ENCODE data around the gene ITM2C. TPM values are rescaled to one million over a fixed set of nuclear protein-coding genes. Genes with fewer than 3 reads are reported as not detected.

ITM2C gene
- total and polyA plus RNA-seq, 2 donors (not counting 1 experiment from before 2014, with no cell fraction given): 36.9 to 62.8 TPM

- H3K27me3 ChIP-seq (replicated peaks in 1 of 4; ENCODE audit: control extremely low read depth in 1 of 4, control insufficient read depth in 3 of 4, insufficient read depth in 4 of 4, low read length in 3 of 4): no peaks in the 10 kb centered on the region
- ATAC-seq (ENCODE audit: low read depth) (no peak), DNase-seq (no peak)
- H3K27ac ChIP-seq (ENCODE audit: low read length in 2 of 2): no peak overlapping the region
- no peak overlapping the region for H3K27ac Mint-ChIP-seq
- no peaks in the 10 kb centered on the region for H3K79me2 ChIP-seq (ENCODE audit: control insufficient read depth, insufficient read depth, low read length)
- H3K9me3 Mint-ChIP-seq (ENCODE audit: insufficient read depth): no peaks in the 10 kb centered on the region
- ChIA-PET CTCF (interaction anchor here (0.6 to 0.9 kb wide), 2 partner anchors 9 to 32 kb away, joined by 3 to 4 read pairs; no protein-coding TSS in a partner anchor), POLR2A (no interaction called here)
- H3K4me2 ChIP-seq (replicated peaks; ENCODE audit: low read depth, low read length, poor library complexity, severe bottlenecking): no peak overlapping the region
- H3K4me1 Mint-ChIP-seq: peaks cover 31% of the 10 kb centered on the region
- H3K4me3 ChIP-seq (ENCODE audit: control extremely low read depth in 1 of 5, extremely low read depth in 1 of 5, insufficient read depth in 1 of 5, low read depth in 2 of 5, low read length in 4 of 5): no peak overlapping the region
- intact Hi-C loops (cut with micrococcal nuclease): no loop called here
- H3K27me3 Mint-ChIP-seq: no peaks in the 10 kb centered on the region
- no peak overlapping the region for H2AFZ ChIP-seq (ENCODE audit: insufficient read depth, low read depth, low read length, poor library complexity, severe bottlenecking)
- H4K20me1 ChIP-seq (ENCODE audit: control insufficient read depth, insufficient read depth, low read length, poor library complexity, severe bottlenecking): no peaks in the 10 kb centered on the region
- H3K9me3 ChIP-seq (ENCODE audit: control extremely low read depth in 1 of 3, control insufficient read depth in 2 of 3, insufficient read depth in 1 of 3, low read length in 2 of 3): peaks cover 0 to 6% (median 0%) of the 10 kb centered on the region in 3 donors
- H3K36me3 ChIP-seq (replicated peaks in 1 of 2; ENCODE audit: control extremely low read depth in 1 of 2, control insufficient read depth in 1 of 2, extremely low read depth in 1 of 2, insufficient read depth in 2 of 2, low read length in 1 of 2): peaks cover 0 to 7% of the 10 kb centered on the region in 2 experiments
- peaks cover 39 to 45% of the 10 kb centered on the region in 2 donors for H3K4me1 ChIP-seq (ENCODE audit: control insufficient read depth in 2 of 2, insufficient read depth in 2 of 2, low read length in 2 of 2)
- TF ChIP-seq EZH2 (IDR thresholded peaks at IDR 0.05; ENCODE audit: borderline replicate concordance, insufficient read depth, low read depth, low read length, poor library complexity, severe bottlenecking) (no peak), CTCF (IDR thresholded peaks at IDR 0.05) (no peak)
- H3K9ac ChIP-seq (ENCODE audit: low read length): no peak overlapping the region
- WGBS (ENCODE audit: insufficient coverage): 95% methylated on average over 7 of the region's 7 CpGs
- H3K4me3 Mint-ChIP-seq: no peak overlapping the region
Observed at GRCh38 chr2:230881840-230882239, 17.1 kb downstream of the ITM2C start.

DNA sequence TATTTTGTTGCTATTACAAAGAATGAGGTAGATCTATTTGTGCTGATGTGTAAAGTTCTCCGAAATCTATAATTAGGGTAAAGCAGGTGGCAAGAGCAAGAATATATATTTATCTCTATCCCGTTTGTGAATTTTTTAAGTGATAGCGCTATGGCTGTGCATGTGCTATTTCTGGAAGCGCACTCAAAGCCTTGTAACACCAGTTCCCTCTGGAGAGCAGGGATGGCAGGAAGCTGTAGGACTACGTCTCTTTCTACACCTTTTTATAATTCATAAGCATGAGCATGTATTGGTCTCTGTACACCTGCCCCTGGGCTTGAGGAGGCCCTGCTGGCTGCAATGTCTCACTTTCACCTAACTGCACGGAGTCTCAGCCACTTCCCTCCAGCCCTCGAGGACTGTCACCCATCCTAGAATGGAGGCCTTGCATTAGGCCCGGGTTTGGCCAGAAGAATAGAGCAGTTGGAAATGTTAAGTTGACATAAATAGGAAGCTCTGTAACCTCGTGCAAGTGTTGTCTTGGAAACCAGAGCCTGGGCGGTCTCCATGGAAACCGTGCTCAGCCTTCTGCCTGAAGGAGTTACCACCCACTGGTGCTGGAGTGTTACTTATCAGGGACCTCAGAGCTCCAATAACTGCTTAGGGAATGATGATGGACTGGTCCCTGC lies 20.9 kb downstream of the ITM2C start:
- Mint-ChIP-seq H3K9me3 (ENCODE audit: insufficient read depth) (no peaks in the 10 kb centered on the region), H3K27me3 (no peaks in the 10 kb centered on the region), H3K4me3 (no peak overlapping the region), H3K27ac (no peak overlapping the region), H3K4me1 (peaks cover 20% of the 10 kb centered on the region)
- Histone ChIP-seq H2AFZ (ENCODE audit: insufficient read depth, low read depth, low read length, poor library complexity, severe bottlenecking) (peak overlapping the region; percentile 37), H3K4me2 (replicated peaks; ENCODE audit: low read depth, low read length, poor library complexity, severe bottlenecking) (peak overlapping the region; percentile 35), H3K4me1 (ENCODE audit: control insufficient read depth in 2 of 2, insufficient read depth in 2 of 2, low read length in 2 of 2) (peaks cover 13 to 27% of the 10 kb centered on the region in 2 donors), H3K27me3 (replicated peaks in 1 of 4; ENCODE audit: control extremely low read depth in 1 of 4, control insufficient read depth in 3 of 4, insufficient read depth in 4 of 4, low read length in 3 of 4) (no peaks in the 10 kb centered on the region), H3K9me3 (ENCODE audit: control extremely low read depth in 1 of 3, control insufficient read depth in 2 of 3, insufficient read depth in 1 of 3, low read length in 2 of 3) (peaks cover 0 to 5% (median 0%) of the 10 kb centered on the region in 3 donors), H3K36me3 (replicated peaks in 1 of 2; ENCODE audit: control extremely low read depth in 1 of 2, control insufficient read depth in 1 of 2, extremely low read depth in 1 of 2, insufficient read depth in 2 of 2, low read length in 1 of 2) (no peaks in the 10 kb centered on the region), H4K20me1 (ENCODE audit: control insufficient read depth, insufficient read depth, low read length, poor library complexity, severe bottlenecking) (no peaks in the 10 kb centered on the region), H3K9ac (ENCODE audit: low read length) (no peak overlapping the region), H3K4me3 (ENCODE audit: control extremely low read depth in 1 of 5, extremely low read depth in 1 of 5, insufficient read depth in 1 of 5, low read depth in 2 of 5, low read length in 4 of 5) (no peak overlapping the region), H3K27ac (ENCODE audit: low read length in 2 of 2) (no peak overlapping the region), H3K79me2 (ENCODE audit: control insufficient read depth, insufficient read depth, low read length) (no peaks in the 10 kb centered on the region)
- DNase-seq (peak; percentile 47), ATAC-seq (ENCODE audit: low read depth) (peak; percentile 33)
- intact Hi-C loops (cut with micrococcal nuclease): no loop called here
- ChIA-PET CTCF (interaction anchor here (0.9 to 1.5 kb wide), 5 partner anchors 11 to 102 kb away, joined by 3 to 6 read pairs (median 3); partner anchors contain the start of gene ITM2C), POLR2A (no interaction called here)
- 32% methylated on average over 6 of the region's 11 CpGs for WGBS (ENCODE audit: insufficient coverage)
- TF ChIP-seq CTCF (IDR thresholded peaks at IDR 0.05) (no peak), EZH2 (IDR thresholded peaks at IDR 0.05; ENCODE audit: borderline replicate concordance, insufficient read depth, low read depth, low read length, poor library complexity, severe bottlenecking) (no peak)
